Pancreas (tissue), 10 donors: Measurements from ENCODE around the gene DNAL1. TPM values are rescaled to one million over a fixed set of nuclear protein-coding genes. Genes with fewer than 3 reads are reported as not detected.

Experiments
- ATAC-seq, 4 donors: fragments of 200-7000 bp; cut with Tn5 transposase; one replicate each; pipeline versions ENCODE4 v1.8.0 to v1.9.1; 2020; ENCODE audit warnings: mild to moderate bottlenecking in 4 of 4, moderate library complexity in 4 of 4
- DNase-seq, 6 donors: peaks; one replicate each; pipeline ENCODE4 v3.0.0-alpha.2; 2020
- FAIRE-seq: peaks from 2 replicates; lab custom pipeline; 2012; peaks lifted over from hg19 to GRCh38; lab: Jason Lieb, UNC
- H3K27ac ChIP-seq, 4 donors: fragments of 200-600 bp; sonication (generic); 1 replicate in 3 of 4; 2 replicates in 1 of 4; pipeline versions ENCODE4 v1.5.0 to v1.8.0; 2020
- H3K27me3 ChIP-seq, 4 donors: fragments of 200-600 bp; one replicate each; pipeline ENCODE4 v1.8.0; 2021
- H3K36me3 ChIP-seq, 3 donors: fragments of 200-600 bp; sonication (generic) in 1 of 3; one replicate each; pipeline versions ENCODE4 v1.5.0 to v1.8.0; 2020 to 2021
- H3K4me1 ChIP-seq, 3 donors: fragments of 200-600 bp; one replicate each; pipeline ENCODE4 v1.8.0; 2021
- H3K4me3 ChIP-seq, 4 donors: fragments of 200-600 bp; sonication (generic) in 2 of 4; one replicate each; pipeline versions ENCODE4 v1.5.0 to v1.8.0; 2020 to 2021
- H3K9me3 ChIP-seq, 4 donors: fragments of 200-600 bp; one replicate each; pipeline ENCODE4 v1.8.0; 2021
- WGBS, 2 donors: extraction: QIAGEN DNeasy Blood & Tissue Kit; methylation state at CpG; one replicate each; pipeline ENCODE4 v1.1.7; 2013; 5-methylcytosine and 5-hydroxymethylcytosine counted together
- intact Hi-C, 3 donors: fragments of 100-400 bp; cut with DNase I; formaldehyde crosslinking; loops; one replicate each; pipeline versions ENCODE4 v1.11.1 to v1.14.2; 2022
- polyA plus RNA-seq, 2 donors: library from polyadenylated mRNA; stranded (reverse); fragments of 200-250 nt; gene quantifications; one replicate each; pipeline ENCODE4 v1.2.3, GENCODE V29; 2013
- total RNA-seq, 6 donors: library from RNA; stranded (reverse); fragmentation: NEBNext Ultra II Directional in 4 of 6; extraction: Animal tissue kit (Norgen Biotek cat#: 25700) in 4 of 6; gene quantifications; one replicate each; pipeline versions ENCODE4 v1.2.1 to v1.2.4, GENCODE V29; 2021 to 2023
- TF ChIP-seq, protein P1 (sequence below), 4 donors: fragments of 200-600 bp; sonication (generic) in 3 of 4; IDR thresholded peaks; one replicate each; pipeline versions ENCODE4 v1.5.0 to v1.8.0; 2021; ENCODE audit warnings: antibody characterized with exemption in 4 of 4
- donor health status: healthy with polysubstance abuse.
- donor health status: DM: no; HTN: no; CAD: no; lungs with moderate emphysema.
- donor health status: DM: no; HTN: no; CAD: no.
- donor health status: control.
- donor health status: control.
- donor health status: Bipolar disorder and iron deficiency.
- donor health status: DM: yes; HTN: yes; CAD: no.
- donor health status: DM: no; HTN: no; CAD: no.
- donor health status: DM: no; HTN: no; CAD: no.
- donor health status: DM: yes; HTN: yes; CAD: no.

DNAL1 gene
- total and polyA plus RNA-seq, 8 donors, result 3.2 to 9.2 (median 5.2) TPM

DNA sequence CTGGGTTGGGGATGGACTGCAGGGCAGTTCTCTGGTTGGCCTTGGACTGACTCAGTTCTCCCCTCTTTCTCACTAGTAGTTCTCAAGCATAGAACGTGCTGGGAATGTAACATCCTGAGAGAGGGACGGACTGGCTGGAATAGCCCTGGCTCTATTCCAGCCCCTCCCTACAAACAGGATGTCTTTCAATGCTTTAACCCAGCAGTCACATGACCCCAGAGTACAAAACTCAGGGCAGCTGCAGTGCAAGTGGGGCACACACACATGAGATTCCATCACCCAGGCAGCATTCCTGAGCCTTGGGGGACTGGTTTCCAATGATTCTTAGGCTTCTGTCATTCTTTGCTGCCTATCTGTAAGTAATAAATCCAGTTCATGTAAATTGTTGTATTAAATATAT lies 34.1 kb upstream of the DNAL1 start:
- WGBS, 2 donors, result 37 to 44% methylated on average over 2 of the region's 2 CpGs
- no peak for ATAC-seq
- H3K27ac ChIP-seq, result no peak overlapping the region

GRCh38 chr14:73612339-73613045 lies 32.3 kb upstream of the DNAL1 start, which contains the start of gene ACOT6:
ACOT6 (plus strand) TSS chr14:73612517; CDS start chr14:73612572, 55 bp downstream.
- TF ChIP-seq, protein P1, sequence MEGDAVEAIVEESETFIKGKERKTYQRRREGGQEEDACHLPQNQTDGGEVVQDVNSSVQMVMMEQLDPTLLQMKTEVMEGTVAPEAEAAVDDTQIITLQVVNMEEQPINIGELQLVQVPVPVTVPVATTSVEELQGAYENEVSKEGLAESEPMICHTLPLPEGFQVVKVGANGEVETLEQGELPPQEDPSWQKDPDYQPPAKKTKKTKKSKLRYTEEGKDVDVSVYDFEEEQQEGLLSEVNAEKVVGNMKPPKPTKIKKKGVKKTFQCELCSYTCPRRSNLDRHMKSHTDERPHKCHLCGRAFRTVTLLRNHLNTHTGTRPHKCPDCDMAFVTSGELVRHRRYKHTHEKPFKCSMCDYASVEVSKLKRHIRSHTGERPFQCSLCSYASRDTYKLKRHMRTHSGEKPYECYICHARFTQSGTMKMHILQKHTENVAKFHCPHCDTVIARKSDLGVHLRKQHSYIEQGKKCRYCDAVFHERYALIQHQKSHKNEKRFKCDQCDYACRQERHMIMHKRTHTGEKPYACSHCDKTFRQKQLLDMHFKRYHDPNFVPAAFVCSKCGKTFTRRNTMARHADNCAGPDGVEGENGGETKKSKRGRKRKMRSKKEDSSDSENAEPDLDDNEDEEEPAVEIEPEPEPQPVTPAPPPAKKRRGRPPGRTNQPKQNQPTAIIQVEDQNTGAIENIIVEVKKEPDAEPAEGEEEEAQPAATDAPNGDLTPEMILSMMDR (IDR thresholded peaks at IDR 0.05), result no peak
- no peaks in the 10 kb centered on the region for H3K9me3 ChIP-seq
- H3K4me1 ChIP-seq, result no peaks in the 10 kb centered on the region
- no peaks in the 10 kb centered on the region for H3K36me3 ChIP-seq
- H3K27ac ChIP-seq, result peak within 1 kb of the TSS; percentile 53 to 83 (median 69)
- intact Hi-C loops, result no loop called here
- ATAC-seq, result peak; percentile 92 to 95 (median 94)
- H3K27me3 ChIP-seq, result no peaks in the 10 kb centered on the region
- FAIRE-seq, result no peak
- peak within 1 kb of the TSS; percentile 51 to 80 (median 57) for H3K4me3 ChIP-seq
- DNase-seq, result peak; percentile 65 to 92 (median 78)
- 0 to 1% methylated on average over 74 to 84 of the region's 84 CpGs for WGBS, 2 donors

More for the DNA sequence above, 34.1 kb upstream of the DNAL1 start:
- no peaks in the 10 kb centered on the region for H3K9me3 ChIP-seq
- intact Hi-C loops, result no loop called here
- no peak overlapping the region for H3K4me3 ChIP-seq
- H3K36me3 ChIP-seq, result no peaks in the 10 kb centered on the region
- DNase-seq, result no peak
- H3K27me3 ChIP-seq, result no peaks in the 10 kb centered on the region
- FAIRE-seq, result no peak
- H3K4me1 ChIP-seq, result no peaks in the 10 kb centered on the region
- TF ChIP-seq, protein P1 (IDR thresholded peaks at IDR 0.05), result no peak

DNA sequence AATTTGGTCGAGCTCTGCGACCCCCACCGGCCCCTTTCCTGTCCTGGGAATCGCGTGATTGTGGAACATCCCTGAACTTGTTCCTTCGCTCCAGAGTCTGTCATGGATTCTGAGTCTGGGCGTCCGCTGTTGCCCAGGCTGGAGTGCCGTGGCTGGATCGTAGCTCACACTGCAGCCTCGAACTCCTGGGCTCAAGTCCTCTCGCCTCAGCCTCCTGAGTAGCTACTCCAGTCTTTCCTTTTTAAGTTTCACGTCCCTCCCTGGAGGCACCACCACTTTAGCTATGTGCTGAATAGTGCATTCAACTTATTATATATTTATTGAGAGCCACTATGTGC lies 31.8 kb upstream of the DNAL1 start:
- no peaks in the 10 kb centered on the region for H3K9me3 ChIP-seq
- peak overlapping the region; percentile 53 to 83 (median 69) for H3K27ac ChIP-seq
- no peaks in the 10 kb centered on the region for H3K4me1 ChIP-seq
- H3K36me3 ChIP-seq, result no peaks in the 10 kb centered on the region
- DNase-seq, result no peak
- H3K27me3 ChIP-seq, result no peaks in the 10 kb centered on the region
- FAIRE-seq, result no peak
- TF ChIP-seq, protein P1 (IDR thresholded peaks at IDR 0.05), result no peak
- peak; percentile 30 to 59 (median 44) for ATAC-seq
- intact Hi-C loops, result no loop called here
- H3K4me3 ChIP-seq, result peak overlapping the region; percentile 51 to 80 (median 57)
- 4 to 5% methylated on average over 13 of the region's 13 CpGs for WGBS, 2 donors

DNA sequence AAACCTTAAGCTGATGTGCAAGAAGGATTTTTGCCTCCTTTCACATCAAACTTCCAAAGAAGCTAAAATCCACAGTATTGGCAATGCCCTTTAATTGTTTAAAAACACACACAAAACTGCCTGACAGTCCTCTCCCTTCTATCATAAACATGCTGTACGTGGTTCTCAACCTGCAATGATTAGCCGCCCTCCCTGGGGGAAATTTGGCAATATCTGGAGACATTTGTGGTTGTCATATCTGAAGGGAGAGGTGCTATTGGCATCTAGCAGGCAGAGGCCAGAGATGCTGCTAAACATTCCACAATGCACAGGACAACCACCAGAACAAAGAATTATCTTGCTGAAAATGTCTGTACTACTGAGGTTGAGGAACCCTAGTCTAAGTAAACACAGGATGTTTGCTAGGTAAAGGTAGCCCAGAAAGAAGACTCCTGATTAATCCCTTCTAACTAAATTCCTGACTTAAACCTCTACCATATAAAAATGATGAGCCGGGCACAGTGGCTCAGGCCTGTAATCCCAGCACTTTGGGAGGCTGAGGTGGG lies 31.3 kb upstream of the DNAL1 start:
- FAIRE-seq (no peak), ATAC-seq (no peak), DNase-seq (no peak)
- intact Hi-C loops, result no loop called here
- no peaks in the 10 kb centered on the region for H3K9me3 ChIP-seq
- no peak overlapping the region for H3K27ac ChIP-seq
- no peaks in the 10 kb centered on the region for H3K27me3 ChIP-seq
- H3K4me3 ChIP-seq, result peak overlapping the region in 1 of 4 donors; percentile 80
- H3K36me3 ChIP-seq, result no peaks in the 10 kb centered on the region
- 81 to 85% methylated on average over 3 of the region's 3 CpGs for WGBS, 2 donors
- TF ChIP-seq, protein P1 (IDR thresholded peaks at IDR 0.05), result no peak
- no peaks in the 10 kb centered on the region for H3K4me1 ChIP-seq

- Histone ChIP-seq H3K9me3 (no peaks in the 10 kb centered on the region), H3K4me1 (no peaks in the 10 kb centered on the region), H3K27ac (no peak overlapping the region), H3K27me3 (no peaks in the 10 kb centered on the region), H3K4me3 (no peak overlapping the region), H3K36me3 (no peaks in the 10 kb centered on the region)
- DNase-seq (no peak), ATAC-seq (no peak), FAIRE-seq (no peak)
- intact Hi-C loops, result no loop called here
- TF ChIP-seq, protein P1 (IDR thresholded peaks at IDR 0.05), result no peak
- WGBS, 2 donors, result 72% methylated on average over 4 of the region's 4 CpGs
Observed at GRCh38 chr14:73616831-73617230, 28.0 kb upstream of the DNAL1 start.
